Cardiac fibroblast (primary cell): ENCODE data around the gene ZBTB17.
"Not testable (repeated sequence)": the region's sequence is repeated elsewhere in the genome, so short reads cannot be mapped to it uniquely, and the experiment has no call there.

ENCODE experiments used
- DNase-seq, 2 donors: peaks; one replicate each; pipeline versions ENCODE4 v3.0.0 to v3.0.0-alpha.2; 2010; ENCODE audit warnings: low read depth in 2 of 2
- H3K4me3 ChIP-seq, 2 donors: replicated peaks in 1 of 2; 1 replicate in 1 of 2; 2 replicates in 1 of 2; pipeline ENCODE4 v1.5.1; 2011; ENCODE audit warnings: low read depth in 2 of 2, low read length in 2 of 2, mild to moderate bottlenecking in 2 of 2, moderate library complexity in 1 of 2
- CTCF ChIP-seq: IDR thresholded peaks from one replicate; pipeline ENCODE4 v1.5.1; 2011; ENCODE audit warnings: low read depth, mild to moderate bottlenecking, low read length, inconsistent platforms

ZBTB17 gene

GRCh38 chr1:15933684-15934083 is 42.2 kb downstream of the ZBTB17 start:
- TF ChIP-seq CTCF: no peak
- no peak for DNase-seq
- H3K4me3 ChIP-seq: no peak overlapping the region

GRCh38 chr1:15932612-15933011 is 43.3 kb downstream of the ZBTB17 start:
- TF ChIP-seq CTCF: no peak
- H3K4me3 ChIP-seq: no peak overlapping the region
- DNase-seq: no peak

GRCh38 chr1:15931884-15932283 is 44.0 kb downstream of the ZBTB17 start:
- H3K4me3 ChIP-seq: no peak overlapping the region
- no peak for DNase-seq
- no peak for TF ChIP-seq CTCF

- DNase-seq: no peak
- no peak overlapping the region for H3K4me3 ChIP-seq
- no peak for TF ChIP-seq CTCF
Observed at GRCh38 chr1:15931401-15931800, 44.5 kb downstream of the ZBTB17 start.

GRCh38 chr1:15928971-15929965 is 46.6 kb downstream of the ZBTB17 start:
- DNase-seq: no peak
- no peak for TF ChIP-seq CTCF
- H3K4me3 ChIP-seq: no peak overlapping the region

- not testable (repeated sequence) for DNase-seq, H3K4me3 ChIP-seq
Observed at GRCh38 chr1:15926448-15926847, 49.5 kb downstream of the ZBTB17 start.

- no peak overlapping the region for H3K4me3 ChIP-seq
- DNase-seq: peak; percentile 69 to 86
- no peak for TF ChIP-seq CTCF
Observed at GRCh38 chr1:15923241-15923640, 52.7 kb downstream of the ZBTB17 start.
